Esophagus (tissue), 2 donors: ENCODE data around the gene SPTLC3. TPM values are rescaled to one million over a fixed set of nuclear protein-coding genes. Genes with fewer than 3 reads are reported as not detected.
A peak's percentile ranks its signal among the peaks of the same experiment; 100 is the strongest.

Experiments
- H3K27ac ChIP-seq, 2 donors: one replicate each; pipeline ENCODE4 v1.5.1; 2013; ENCODE audit warnings: low read depth in 2 of 2, mild to moderate bottlenecking in 2 of 2, inconsistent platforms in 1 of 2, low read length in 1 of 2, moderate library complexity in 1 of 2
- H3K27me3 ChIP-seq, 2 donors: one replicate each; pipeline ENCODE4 v1.6.1; 2013; ENCODE audit warnings: low read length in 2 of 2, control low read depth in 1 of 2, mild to moderate bottlenecking in 1 of 2; ENCODE audit not compliant: insufficient read depth in 2 of 2, control insufficient read depth in 1 of 2
- H3K36me3 ChIP-seq, 2 donors: one replicate each; pipeline ENCODE4 v1.6.1; 2013; ENCODE audit warnings: low read length in 1 of 2; ENCODE audit not compliant: control insufficient read depth in 2 of 2, insufficient read depth in 2 of 2
- H3K4me1 ChIP-seq, 2 donors: one replicate each; pipeline ENCODE4 v1.6.1; 2013; ENCODE audit warnings: low read length in 1 of 2; ENCODE audit not compliant: control insufficient read depth in 2 of 2, insufficient read depth in 2 of 2
- H3K4me3 ChIP-seq, 2 donors: one replicate each; pipeline ENCODE4 v1.5.1; 2013; ENCODE audit warnings: low read length in 2 of 2, mild to moderate bottlenecking in 2 of 2, low read depth in 1 of 2, moderate library complexity in 1 of 2
- H3K9me3 ChIP-seq, 2 donors: one replicate each; pipeline ENCODE4 v1.6.1; 2013; ENCODE audit warnings: mild to moderate bottlenecking in 2 of 2, low read depth in 1 of 2, low read length in 1 of 2, moderate library complexity in 1 of 2; ENCODE audit not compliant: control insufficient read depth in 2 of 2, insufficient read depth in 1 of 2
- WGBS, 2 donors: extraction: QIAGEN DNeasy Blood & Tissue Kit; methylation state at CpG; one replicate each; pipeline ENCODE4 v1.1.7; 2013; 5-methylcytosine and 5-hydroxymethylcytosine counted together
- polyA plus RNA-seq, 2 donors: library from polyadenylated mRNA; stranded (reverse); fragments of 200-250 nt; gene quantifications; one replicate each; pipeline ENCODE4 v1.2.3, GENCODE V29; 2013
- donor health status: healthy with polysubstance abuse.
- donor health status: Bipolar disorder and iron deficiency.

SPTLC3 gene
- polyA plus RNA-seq, 2 donors = 3.5 TPM

DNA sequence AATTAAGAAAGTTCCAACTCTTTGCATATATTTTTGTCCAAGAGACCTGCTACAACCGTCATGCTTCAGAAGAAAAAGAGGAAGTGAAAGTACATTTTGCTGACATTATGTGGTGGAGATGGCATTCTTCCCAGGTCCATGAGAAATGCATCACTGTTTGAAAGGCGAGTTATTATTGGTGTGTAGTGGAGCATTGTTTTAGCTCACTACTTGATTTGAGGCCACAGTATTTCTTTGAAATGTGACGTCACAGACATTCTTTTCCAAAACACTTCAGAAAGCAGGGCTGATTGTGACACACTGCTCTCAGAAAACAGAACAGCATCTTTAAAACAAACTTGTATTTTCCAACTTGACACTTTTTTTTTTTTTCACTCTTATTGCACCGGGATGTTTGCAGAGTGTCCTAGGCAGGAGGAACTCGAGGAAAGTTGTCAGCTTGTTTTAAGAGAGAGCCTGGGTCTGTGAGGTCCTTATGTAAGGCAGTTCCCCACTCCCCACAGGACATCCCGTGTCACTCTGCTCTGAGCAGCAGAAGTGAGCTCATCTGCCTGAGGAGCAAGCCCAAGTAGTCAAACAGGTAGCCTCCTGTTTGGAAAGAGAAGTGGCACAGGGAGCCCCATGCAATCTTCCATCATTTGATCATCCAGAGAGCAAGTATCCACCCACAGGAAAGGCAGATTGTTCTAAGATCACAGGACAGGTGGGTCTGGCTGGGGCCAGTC, 1.1 kb downstream of the SPTLC3 start:
- Histone ChIP-seq H3K36me3 (no peaks in the 10 kb centered on the region), H3K27me3 (no peaks in the 10 kb centered on the region), H3K9me3 (no peaks in the 10 kb centered on the region), H3K4me3 (peak overlapping the region; percentile 0 to 54), H3K27ac (peak overlapping the region; percentile 81 to 94), H3K4me1 (peaks cover 5 to 6% of the 10 kb centered on the region in 2 donors)
- WGBS, 2 donors = 5 to 7% methylated on average over 6 of the region's 6 CpGs

DNA sequence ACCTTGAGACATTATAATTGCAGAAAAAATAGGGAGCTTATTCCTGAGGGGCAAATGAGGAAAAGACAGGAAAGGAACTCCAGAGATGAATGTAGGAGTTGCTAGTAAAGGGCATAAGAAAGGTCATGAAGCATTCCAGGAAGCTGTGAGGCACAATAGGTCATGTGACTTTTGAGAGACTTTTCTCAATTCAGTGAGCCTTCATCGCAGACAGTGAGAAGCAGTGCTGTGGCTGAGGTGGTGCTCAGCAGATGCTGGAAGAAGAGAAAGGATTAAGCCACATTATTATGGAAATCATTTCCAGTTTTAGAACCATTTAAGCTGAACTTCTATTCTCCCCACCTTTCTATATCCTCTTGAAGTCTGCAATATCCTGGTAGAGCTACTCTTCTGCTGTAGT, 4.1 kb downstream of the SPTLC3 start:
- Histone ChIP-seq H3K36me3 (no peaks in the 10 kb centered on the region), H3K4me1 (peaks cover 5 to 6% of the 10 kb centered on the region in 2 donors), H3K4me3 (no peak overlapping the region), H3K9me3 (peaks cover 0 to 2% of the 10 kb centered on the region in 2 donors), H3K27ac (no peak overlapping the region), H3K27me3 (no peaks in the 10 kb centered on the region)
- 57 to 79% methylated on average over 1 of the region's 1 CpG for WGBS, 2 donors

DNA sequence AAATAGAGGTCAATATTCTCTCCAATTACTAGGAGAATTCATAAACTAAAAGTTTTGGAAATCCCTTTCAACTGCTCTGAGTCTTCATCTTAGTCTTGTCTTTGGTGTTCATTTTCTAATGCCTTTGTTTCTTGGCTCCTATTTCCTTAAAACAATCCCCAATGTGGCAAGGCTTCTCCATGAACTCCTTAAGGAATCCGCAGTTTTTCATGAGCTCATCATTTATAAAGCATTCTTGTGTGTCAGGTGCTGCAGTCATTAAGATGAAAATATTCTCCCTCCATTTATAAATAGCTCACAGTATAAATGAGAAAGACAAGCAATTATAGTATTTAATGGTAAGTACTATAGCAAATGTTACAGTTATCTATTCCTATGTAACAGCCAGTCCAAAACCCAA, 4.6 kb downstream of the SPTLC3 start:
- Histone ChIP-seq H3K4me1 (peaks cover 5 to 6% of the 10 kb centered on the region in 2 donors), H3K9me3 (peaks cover 0 to 2% of the 10 kb centered on the region in 2 donors), H3K27ac (no peak overlapping the region), H3K36me3 (no peaks in the 10 kb centered on the region), H3K27me3 (no peaks in the 10 kb centered on the region), H3K4me3 (no peak overlapping the region)
- WGBS, 2 donors = 77 to 82% methylated on average over 1 of the region's 1 CpG

DNA sequence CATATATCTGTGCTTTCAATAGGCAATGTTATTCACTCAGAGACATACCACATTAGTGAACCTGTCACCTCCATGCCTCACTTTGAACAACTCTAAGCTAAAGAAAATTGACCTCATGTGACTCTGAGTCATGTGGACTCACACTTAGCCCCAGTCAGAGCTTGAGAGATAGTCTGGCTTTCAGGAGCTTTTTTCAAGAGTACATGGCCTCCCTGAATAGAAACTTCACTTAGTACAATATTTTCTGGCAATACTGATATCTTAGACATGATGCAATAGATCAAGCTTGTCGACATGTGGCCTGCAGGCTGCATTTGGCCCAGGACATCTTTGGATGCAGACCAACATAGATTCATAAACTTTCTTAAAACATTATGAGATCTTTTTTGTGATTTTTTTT, 8.5 kb downstream of the SPTLC3 start:
- no peak overlapping the region for H3K27ac ChIP-seq
- peaks cover 2 to 3% of the 10 kb centered on the region in 2 donors for H3K9me3 ChIP-seq
- 35% methylated on average over 1 of the region's 1 CpG for WGBS, 2 donors

DNA sequence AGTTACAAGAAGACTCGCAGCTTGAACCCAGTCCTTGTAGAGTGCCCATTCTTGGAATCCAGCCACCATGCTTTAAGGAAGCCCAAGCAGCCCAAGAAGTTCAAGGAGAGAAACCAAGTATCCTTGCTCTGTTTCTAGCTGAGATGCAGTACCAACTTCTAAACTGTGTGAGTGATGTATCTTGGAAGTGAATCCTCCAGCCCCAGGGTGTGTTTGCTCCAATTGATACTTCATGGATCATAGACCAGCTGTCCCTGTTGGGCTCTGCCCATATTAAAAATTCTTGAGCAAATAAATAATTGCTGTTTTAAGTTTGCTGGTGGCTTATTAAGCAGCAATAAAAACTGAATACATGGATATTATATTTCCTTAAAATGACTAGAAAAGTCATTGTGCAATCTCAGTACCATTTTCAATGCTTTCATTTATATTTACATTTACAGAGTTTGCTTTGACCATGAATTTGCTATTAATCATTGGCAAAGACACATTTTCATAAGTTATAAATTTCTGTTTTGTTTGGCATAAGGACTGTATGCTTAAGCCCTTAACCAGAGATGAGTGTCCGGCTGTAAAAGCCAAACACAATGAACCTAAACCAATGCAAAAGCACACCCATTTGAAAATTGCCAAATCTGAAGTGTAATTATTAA, 9.2 kb downstream of the SPTLC3 start:
- Histone ChIP-seq H3K27ac (no peak overlapping the region), H3K4me3 (no peak overlapping the region), H3K4me1 (no peaks in the 10 kb centered on the region), H3K9me3 (peaks cover 2 to 5% of the 10 kb centered on the region in 2 donors), H3K27me3 (no peaks in the 10 kb centered on the region), H3K36me3 (no peaks in the 10 kb centered on the region)
- 55 to 62% methylated on average over 2 of the region's 2 CpGs for WGBS, 2 donors

More for the DNA sequence above, 8.5 kb downstream of the SPTLC3 start:
- H3K4me1 ChIP-seq = no peaks in the 10 kb centered on the region
- H3K27me3 ChIP-seq = no peaks in the 10 kb centered on the region
- no peaks in the 10 kb centered on the region for H3K36me3 ChIP-seq
- H3K4me3 ChIP-seq = no peak overlapping the region

DNA sequence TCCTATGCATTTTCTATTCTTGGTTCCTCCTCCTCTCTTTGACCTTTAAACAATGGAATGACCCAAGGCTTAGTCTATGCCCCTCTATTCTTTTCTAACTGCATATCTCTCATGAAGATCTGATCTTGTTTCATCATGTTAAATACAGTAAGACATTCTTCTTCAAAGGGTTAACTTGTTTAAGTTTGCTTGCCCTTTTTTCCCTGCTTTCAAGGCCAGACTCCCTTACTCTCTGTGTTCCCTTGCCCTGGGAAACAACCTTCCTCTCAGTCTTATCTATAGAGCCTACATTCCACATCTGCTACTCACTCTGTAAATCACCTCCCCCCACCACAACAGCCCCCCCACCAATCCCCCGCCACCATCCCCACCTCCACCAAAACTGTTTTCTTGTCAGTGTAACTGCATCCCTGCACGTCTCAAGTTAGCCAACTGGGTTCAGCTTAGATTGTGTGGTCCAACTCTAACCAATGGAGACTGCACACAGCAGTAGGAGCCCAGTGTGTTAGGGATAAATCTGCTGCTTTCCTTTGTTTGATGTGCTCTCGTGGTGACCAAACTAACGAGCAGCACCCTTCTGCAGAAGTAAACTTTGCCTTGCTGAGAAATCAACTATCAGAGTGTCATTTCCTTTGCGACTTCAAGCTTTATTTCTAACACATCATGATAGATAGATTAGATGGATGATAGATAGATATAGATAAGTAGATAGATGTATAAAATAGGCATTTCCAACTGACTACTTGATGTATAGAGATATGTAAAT, 12.6 kb downstream of the SPTLC3 start:
- H3K4me3 ChIP-seq = no peak overlapping the region
- no peaks in the 10 kb centered on the region for H3K27me3 ChIP-seq
- H3K27ac ChIP-seq = no peak overlapping the region
- peaks cover 2 to 5% of the 10 kb centered on the region in 2 donors for H3K9me3 ChIP-seq
- no peaks in the 10 kb centered on the region for H3K4me1 ChIP-seq
- no peaks in the 10 kb centered on the region for H3K36me3 ChIP-seq
- WGBS, 2 donors = 93 to 95% methylated on average over 5 of the region's 5 CpGs

DNA sequence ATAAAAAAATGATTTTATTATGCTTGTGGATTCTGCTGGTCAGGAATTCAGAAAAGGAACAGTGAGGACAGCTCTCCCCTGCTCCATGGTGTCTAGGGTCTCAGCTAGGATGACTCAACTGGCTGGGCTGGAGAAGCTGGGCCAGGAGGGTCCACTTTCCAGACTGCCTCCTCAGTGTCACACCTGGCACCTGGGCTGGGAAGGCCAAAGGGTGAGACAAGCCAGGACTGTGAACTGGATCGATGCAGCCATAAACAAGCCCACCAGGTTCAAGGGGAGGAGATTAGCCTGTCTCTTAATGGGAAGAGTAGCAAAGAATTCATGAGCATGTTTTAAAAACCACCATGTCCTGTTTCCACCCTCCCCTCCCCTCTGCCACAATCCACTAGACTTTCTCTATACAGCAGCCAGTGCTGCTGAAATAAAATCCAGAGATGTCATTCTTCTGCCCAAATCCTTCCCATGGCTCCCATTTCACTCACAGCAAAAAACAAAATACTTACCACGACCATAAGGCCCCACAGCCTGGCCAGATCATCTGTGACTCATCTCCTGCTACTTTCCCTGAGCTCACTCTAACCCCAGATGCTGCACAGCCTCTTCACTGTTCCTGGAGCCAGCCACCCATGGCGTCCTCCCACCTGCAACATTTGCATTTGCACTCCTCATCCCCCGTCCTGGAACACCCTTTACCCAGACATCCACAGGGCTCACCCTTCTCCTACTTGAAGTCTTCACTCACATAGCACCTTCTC, 13.8 kb downstream of the SPTLC3 start:
- 65 to 66% methylated on average over 4 of the region's 4 CpGs for WGBS, 2 donors
- no peaks in the 10 kb centered on the region for H3K4me1 ChIP-seq
- H3K27ac ChIP-seq = no peak overlapping the region
- no peak overlapping the region for H3K4me3 ChIP-seq
- peaks cover 2 to 5% of the 10 kb centered on the region in 2 donors for H3K9me3 ChIP-seq
- H3K36me3 ChIP-seq = no peaks in the 10 kb centered on the region
- H3K27me3 ChIP-seq = no peaks in the 10 kb centered on the region

DNA sequence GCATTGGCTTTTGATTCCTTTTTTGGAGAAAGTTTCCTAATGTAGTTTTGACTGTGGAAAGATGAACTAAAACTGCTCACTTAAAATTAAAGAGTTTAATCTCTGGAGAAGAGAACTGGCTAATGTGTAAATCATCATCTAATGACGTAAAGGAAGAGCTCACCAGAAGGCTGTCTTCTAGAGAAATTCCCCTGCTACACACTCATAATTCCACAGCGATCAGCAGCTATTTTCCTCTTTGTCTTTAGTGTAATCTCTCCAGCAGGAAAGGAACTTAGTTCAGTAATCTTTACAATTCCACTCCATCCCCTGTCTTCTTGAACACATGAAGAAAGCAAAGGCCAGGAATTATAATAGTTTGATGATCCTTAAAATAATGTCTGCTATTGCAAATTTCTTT, 15.8 kb downstream of the SPTLC3 start:
- Histone ChIP-seq H3K4me3 (no peak overlapping the region), H3K27ac (no peak overlapping the region), H3K27me3 (no peaks in the 10 kb centered on the region), H3K36me3 (no peaks in the 10 kb centered on the region), H3K4me1 (no peaks in the 10 kb centered on the region), H3K9me3 (peaks cover 0 to 5% of the 10 kb centered on the region in 2 donors)
- WGBS, 2 donors = 63 to 76% methylated on average over 2 of the region's 2 CpGs

DNA sequence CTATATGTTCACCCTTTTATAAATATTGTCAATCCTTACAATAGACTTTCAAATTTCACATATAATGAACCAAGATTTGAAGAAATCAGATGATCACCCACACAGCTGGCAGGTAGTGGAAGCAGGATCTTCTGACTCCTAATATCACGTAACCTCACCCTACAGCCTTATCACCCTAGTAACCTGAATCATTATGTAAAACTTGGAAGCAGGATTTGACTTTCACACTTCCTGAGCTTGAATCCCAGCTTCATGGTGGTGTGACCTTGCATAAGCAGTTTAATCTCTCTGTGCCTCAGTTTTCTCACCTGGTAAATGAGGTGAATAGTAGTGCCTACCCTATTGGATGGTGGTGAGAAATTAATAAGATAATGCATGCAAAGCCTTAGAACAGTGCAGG, 16.4 kb downstream of the SPTLC3 start:
- H3K27me3 ChIP-seq = no peaks in the 10 kb centered on the region
- H3K4me1 ChIP-seq = no peaks in the 10 kb centered on the region
- no peak overlapping the region for H3K4me3 ChIP-seq
- no peaks in the 10 kb centered on the region for H3K36me3 ChIP-seq
- 79 to 84% methylated on average over 1 of the region's 1 CpG for WGBS, 2 donors
- H3K27ac ChIP-seq = no peak overlapping the region
- peaks cover 0 to 5% of the 10 kb centered on the region in 2 donors for H3K9me3 ChIP-seq
